IPS-15b (cell line): ENCODE measurements around the gene NR2F2.

Experiments
- H3K27me3 ChIP-seq: one replicate; pipeline ENCODE4 v1.6.1; 2013; ENCODE audit warnings: low read length; ENCODE audit not compliant: control insufficient read depth, insufficient read depth
- H3K36me3 ChIP-seq: one replicate; pipeline ENCODE4 v1.6.1; 2013; ENCODE audit warnings: low read length; ENCODE audit not compliant: control insufficient read depth, insufficient read depth
- H3K4me1 ChIP-seq: one replicate; pipeline ENCODE4 v1.6.1; 2013; ENCODE audit warnings: mild to moderate bottlenecking, low read length; ENCODE audit not compliant: control insufficient read depth, insufficient read depth
- H3K4me3 ChIP-seq: one replicate; pipeline ENCODE4 v1.5.1; 2013; ENCODE audit warnings: low read depth, low read length
- H3K9ac ChIP-seq: one replicate; pipeline ENCODE4 v1.6.1; 2013; ENCODE audit warnings: low read depth, mild to moderate bottlenecking, low read length
- H3K9me3 ChIP-seq: one replicate; pipeline ENCODE4 v1.6.1; 2013; ENCODE audit warnings: mild to moderate bottlenecking, low read length; ENCODE audit not compliant: control insufficient read depth, insufficient read depth

NR2F2 gene

GRCh38 chr15:96354731-96355567, 24.4 kb downstream of the NR2F2 start:
- peaks cover 11% of the 10 kb centered on the region for H3K4me1 ChIP-seq
- H3K9ac ChIP-seq = no peak overlapping the region
- H3K4me3 ChIP-seq = peak overlapping the region; percentile 48
- H3K36me3 ChIP-seq = no peaks in the 10 kb centered on the region
- H3K9me3 ChIP-seq = no peaks in the 10 kb centered on the region
- peaks cover 99% of the 10 kb centered on the region for H3K27me3 ChIP-seq

GRCh38 chr15:96355568-96356187, 25.2 kb downstream of the NR2F2 start:
- Histone ChIP-seq H3K4me1 (peaks cover 10% of the 10 kb centered on the region), H3K27me3 (peaks cover 96% of the 10 kb centered on the region)

GRCh38 chr15:96356494-96357455, 26.3 kb downstream of the NR2F2 start:
- no peak overlapping the region for H3K9ac ChIP-seq
- H3K36me3 ChIP-seq = no peaks in the 10 kb centered on the region
- peak overlapping the region; percentile 52 for H3K4me3 ChIP-seq
- H3K4me1 ChIP-seq = peaks cover 10% of the 10 kb centered on the region
- H3K27me3 ChIP-seq = peaks cover 96% of the 10 kb centered on the region
- H3K9me3 ChIP-seq = no peaks in the 10 kb centered on the region

More at GRCh38 chr15:96355568-96356187, 25.2 kb downstream of the NR2F2 start:
- Histone ChIP-seq H3K4me3 (peak overlapping the region; percentile 3), H3K9me3 (no peaks in the 10 kb centered on the region), H3K36me3 (no peaks in the 10 kb centered on the region), H3K9ac (no peak overlapping the region)

- H3K36me3 ChIP-seq = no peaks in the 10 kb centered on the region
- H3K9me3 ChIP-seq = no peaks in the 10 kb centered on the region
- H3K27me3 ChIP-seq = peaks cover 96% of the 10 kb centered on the region
- H3K4me1 ChIP-seq = peaks cover 10% of the 10 kb centered on the region
- no peak overlapping the region for H3K9ac ChIP-seq
- peak overlapping the region; percentile 30 for H3K4me3 ChIP-seq
These were observed 27.7 kb downstream of the NR2F2 start for GRCh38 chr15:96358001-96358801.

GRCh38 chr15:96358821-96359615, 28.5 kb downstream of the NR2F2 start:
- Histone ChIP-seq H3K36me3 (no peaks in the 10 kb centered on the region), H3K9me3 (no peaks in the 10 kb centered on the region), H3K27me3 (peaks cover 96% of the 10 kb centered on the region), H3K9ac (no peak overlapping the region), H3K4me3 (peak overlapping the region; percentile 55), H3K4me1 (peaks cover 10% of the 10 kb centered on the region)

GRCh38 chr15:96359616-96360521, 29.4 kb downstream of the NR2F2 start:
- Histone ChIP-seq H3K4me3 (peak overlapping the region; percentile 55), H3K4me1 (peaks cover 7% of the 10 kb centered on the region), H3K36me3 (no peaks in the 10 kb centered on the region), H3K9me3 (no peaks in the 10 kb centered on the region), H3K27me3 (peaks cover 97% of the 10 kb centered on the region), H3K9ac (no peak overlapping the region)

GRCh38 chr15:96360581-96361308, 30.2 kb downstream of the NR2F2 start:
- Histone ChIP-seq H3K4me3 (peak overlapping the region; percentile 48), H3K27me3 (peaks cover 97% of the 10 kb centered on the region)

GRCh38 chr15:96361309-96362010, 31.0 kb downstream of the NR2F2 start:
- Histone ChIP-seq H3K36me3 (no peaks in the 10 kb centered on the region), H3K4me3 (peak overlapping the region; percentile 48), H3K9ac (no peak overlapping the region), H3K4me1 (peaks cover 7% of the 10 kb centered on the region), H3K27me3 (peaks cover 97% of the 10 kb centered on the region), H3K9me3 (no peaks in the 10 kb centered on the region)

More at GRCh38 chr15:96360581-96361308, 30.2 kb downstream of the NR2F2 start:
- Histone ChIP-seq H3K9me3 (no peaks in the 10 kb centered on the region), H3K4me1 (peaks cover 7% of the 10 kb centered on the region), H3K9ac (no peak overlapping the region), H3K36me3 (no peaks in the 10 kb centered on the region)
